Transverse colon (tissue), 4 donors: Measurements from ENCODE around the gene DMD. TPM values are rescaled to one million over a fixed set of nuclear protein-coding genes. Genes with fewer than 3 reads are reported as not detected.
A peak's percentile ranks its signal among the peaks of the same experiment; 100 is the strongest.
"Not testable (repeated sequence)": the region's sequence is repeated elsewhere in the genome, so short reads cannot be mapped to it uniquely, and the experiment has no call there.

Experiments
- DNase-seq: peaks from one replicate; pipeline ENCODE4 v3.0.0-alpha.2; 2019
- H3K27ac ChIP-seq, 4 donors: fragments of 200-600 bp; sonication (generic); 2 replicates each; pipeline ENCODE4 v1.5.1; 2016 to 2018; ENCODE audit warnings: inconsistent platforms in 4 of 4
- H3K27me3 ChIP-seq: fragments of 200-600 bp; sonication (generic); 2 replicates; pipeline ENCODE4 v1.5.1; 2017; ENCODE audit warnings: inconsistent platforms
- H3K36me3 ChIP-seq, 4 donors: fragments of 200-600 bp; sonication (generic); 2 replicates each; pipeline ENCODE4 v1.5.1; 2017 to 2019; ENCODE audit warnings: inconsistent platforms in 4 of 4
- H3K4me1 ChIP-seq, 4 donors: fragments of 200-600 bp; sonication (generic); 2 replicates each; pipeline ENCODE4 v1.5.1; 2017 to 2020; ENCODE audit warnings: inconsistent platforms in 4 of 4
- H3K4me3 ChIP-seq, 4 donors: fragments of 200-600 bp; sonication (generic); 1 replicate in 1 of 4; 2 replicates in 3 of 4; pipeline versions ENCODE4 v1.5.1 to v1.6.1; 2017 to 2019; ENCODE audit warnings: inconsistent platforms in 4 of 4
- H3K9me3 ChIP-seq, 2 donors: fragments of 200-600 bp; sonication (generic); 2 replicates each; pipeline ENCODE4 v1.5.1; 2017 to 2019; ENCODE audit warnings: inconsistent platforms in 2 of 2
- CTCF ChIP-seq, 5 experiments: fragments of 200-600 bp in 3 of 5; fragments of 450-650 bp in 2 of 5; sonication (generic) in 3 of 5; IDR thresholded peaks; 1 replicate in 2 of 5; 2 replicates in 3 of 5; pipeline ENCODE4 v1.5.1; 2016 to 2017; ENCODE audit warnings: antibody characterized with exemption in 5 of 5, inconsistent platforms in 3 of 5, mild to moderate bottlenecking in 2 of 5, moderate library complexity in 1 of 5
- EP300 ChIP-seq: sonication (generic); formaldehyde crosslinking; IDR thresholded peaks from one replicate; pipeline ENCODE4 v1.6.1; 2017; ENCODE audit warnings: antibody characterized with exemption, low read depth
- POLR2A ChIP-seq: fragments of 450-650 bp; IDR thresholded peaks from one replicate; pipeline ENCODE4 v1.6.1; 2016; ENCODE audit warnings: antibody characterized with exemption, mild to moderate bottlenecking, moderate library complexity
- POLR2AphosphoS5 ChIP-seq, 3 donors: sonication (generic); formaldehyde crosslinking; IDR thresholded peaks; one replicate each; pipeline ENCODE4 v1.6.1; 2016; ENCODE audit warnings: antibody characterized with exemption in 3 of 3
- WGBS, 2 donors: methylation state at CpG; one replicate each; pipeline ENCODE4 v1.1.5; 2018; ENCODE audit warnings: low coverage in 1 of 2; 5-methylcytosine and 5-hydroxymethylcytosine counted together
- in situ Hi-C, 4 donors: fragments of 200-750 bp; cut with MboI; loops; one replicate each; pipeline versions ENCODE4 v1.15.0 to v1.15.1; 2017; ENCODE audit warnings: low sequenced_read_pairs in 3 of 4, low pct_ligation_motif_present in 1 of 4, low pct_unique_long_range_greater_than_20kb in 1 of 4
- intact Hi-C: fragments of 100-400 bp; cut with DNase I; formaldehyde crosslinking; loops from one replicate; pipeline ENCODE4 v1.15.1; 2023; ENCODE audit warnings: low total_unique reads
- total RNA-seq, 4 donors: library from RNA; depleted of rRNA; stranded (reverse); fragments of >200 nt; gene quantifications; one replicate each; pipeline ENCODE4 v1.1.0, GENCODE V29; 2016

The DMD gene
- total RNA-seq, 4 donors from 2014 or later = 20.9 to 44.6 (median 32.5) TPM

DNA sequence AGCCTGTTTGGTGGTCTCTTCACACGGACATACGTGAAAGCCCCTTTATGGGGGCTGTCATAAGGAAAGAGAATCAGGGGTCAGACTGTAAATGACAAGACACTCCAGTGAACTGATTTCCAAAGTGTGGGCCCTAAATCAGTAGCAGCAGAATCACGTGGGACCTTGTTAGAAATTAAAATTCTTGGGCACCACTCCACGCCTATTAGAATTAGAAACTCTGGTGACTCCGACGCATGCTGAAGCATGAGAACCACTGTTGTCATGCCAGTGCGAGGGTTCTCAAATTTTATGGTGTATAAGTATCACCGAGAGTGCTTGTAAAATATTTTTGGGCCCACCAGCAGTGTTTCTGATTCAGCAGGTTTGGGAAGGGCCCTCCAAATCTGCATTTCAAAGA lies 672.8 kb downstream of the DMD start:
- TF ChIP-seq POLR2AphosphoS5 (IDR thresholded peaks at IDR 0.05) (no peak), EP300 (no peak), CTCF (IDR thresholded peaks at IDR 0.05) (no peak), POLR2A (no peak)
- DNase-seq = no peak
- Histone ChIP-seq H3K4me3 (no peak overlapping the region), H3K36me3 (no peaks in the 10 kb centered on the region), H3K4me1 (no peaks in the 10 kb centered on the region), H3K9me3 (no peaks in the 10 kb centered on the region), H3K27me3 (no peaks in the 10 kb centered on the region), H3K27ac (no peak overlapping the region)
- WGBS, 2 donors = 81% methylated on average over 8 of the region's 8 CpGs; no CpG with 5 or more reads in 1 of the 2 donors
- intact Hi-C loops = no loop called here
- in situ Hi-C loops = no loop called here

DNA sequence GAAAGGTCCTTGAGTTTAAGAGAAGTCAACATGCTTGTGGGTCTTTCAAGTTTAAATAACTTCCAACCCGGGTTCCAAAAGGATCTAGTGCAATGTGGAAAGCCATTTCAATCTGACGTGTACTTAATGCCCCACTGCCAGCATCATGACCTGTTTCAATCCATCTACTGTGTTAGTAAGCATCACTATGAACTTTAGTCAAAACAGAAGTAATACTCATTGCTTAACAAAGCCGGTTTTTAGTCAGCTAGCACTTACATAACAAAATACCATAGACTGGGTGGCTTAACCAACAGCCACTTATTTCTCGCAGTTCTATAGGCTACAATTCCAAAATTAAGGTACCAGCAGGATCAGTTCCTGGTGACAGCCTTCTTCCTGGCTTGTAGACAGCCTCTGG lies 677.5 kb downstream of the DMD start:
- H3K4me1 ChIP-seq = no peaks in the 10 kb centered on the region
- no peak overlapping the region for H3K4me3 ChIP-seq
- H3K27ac ChIP-seq = no peak overlapping the region
- in situ Hi-C loops = no loop called here
- no peaks in the 10 kb centered on the region for H3K27me3 ChIP-seq
- no peaks in the 10 kb centered on the region for H3K36me3 ChIP-seq
- WGBS, 2 donors = 60% methylated on average over 4 of the region's 4 CpGs; no CpG with 5 or more reads in 1 of the 2 donors
- intact Hi-C loops = no loop called here
- no peak for TF ChIP-seq POLR2AphosphoS5 (IDR thresholded peaks at IDR 0.05)
- no peak for DNase-seq
- no peaks in the 10 kb centered on the region for H3K9me3 ChIP-seq

GRCh38 chrX:32532262-32532661 lies 679.1 kb downstream of the DMD start:
- no peak for DNase-seq
- H3K36me3 ChIP-seq = no peaks in the 10 kb centered on the region
- H3K4me3 ChIP-seq = no peak overlapping the region
- TF ChIP-seq POLR2AphosphoS5 (IDR thresholded peaks at IDR 0.05) (no peak), POLR2A (no peak), EP300 (no peak), CTCF (IDR thresholded peaks at IDR 0.05) (no peak)
- no peaks in the 10 kb centered on the region for H3K9me3 ChIP-seq
- H3K4me1 ChIP-seq = no peaks in the 10 kb centered on the region
- intact Hi-C loops (no loop called here), in situ Hi-C loops (no loop called here)
- 68 to 85% methylated on average over 4 of the region's 4 CpGs for WGBS, 2 donors
- no peaks in the 10 kb centered on the region for H3K27me3 ChIP-seq
- no peak overlapping the region for H3K27ac ChIP-seq

DNA sequence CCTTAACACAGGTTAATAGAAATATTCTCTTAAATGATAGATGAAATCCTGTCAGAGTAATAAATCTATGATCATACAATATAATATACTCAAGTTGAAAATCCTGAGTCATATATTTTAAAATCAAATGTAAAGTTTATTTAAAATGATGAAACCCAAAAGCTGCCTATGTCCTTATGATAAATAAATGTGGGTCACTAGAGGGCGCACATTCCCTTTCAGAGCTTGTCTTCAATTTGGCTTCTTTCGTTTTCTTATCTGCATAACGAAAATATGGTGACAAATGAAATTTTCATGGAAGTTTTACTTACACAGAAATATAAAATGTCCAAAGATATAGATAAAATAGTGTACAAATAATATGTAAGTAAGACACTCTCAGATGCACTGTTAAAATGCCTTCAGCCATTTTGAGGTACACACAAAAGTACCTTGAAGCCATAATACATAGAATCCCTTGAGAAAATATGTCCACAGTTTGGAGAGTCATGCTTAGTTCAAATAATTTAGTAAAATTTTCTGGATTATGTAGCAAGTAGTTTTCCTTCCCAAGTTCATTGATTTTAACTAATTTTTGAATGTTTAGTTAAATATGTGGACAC lies 680.4 kb downstream of the DMD start:
- no peaks in the 10 kb centered on the region for H3K9me3 ChIP-seq
- intact Hi-C loops = no loop called here

GRCh38 chrX:32528451-32528850 lies 682.9 kb downstream of the DMD start:
- H3K27ac ChIP-seq, H3K4me1 ChIP-seq, H3K36me3 ChIP-seq, in situ Hi-C loops, intact Hi-C loops, DNase-seq, H3K9me3 ChIP-seq, H3K27me3 ChIP-seq, H3K4me3 ChIP-seq: not testable (repeated sequence)

More for the DNA sequence above, 680.4 kb downstream of the DMD start:
- Histone ChIP-seq H3K4me1 (no peaks in the 10 kb centered on the region), H3K36me3 (no peaks in the 10 kb centered on the region), H3K4me3 (no peak overlapping the region), H3K27me3 (no peaks in the 10 kb centered on the region), H3K27ac (no peak overlapping the region)
- peak in 3 of 5 experiments; percentile 33 to 57 (median 34) for TF ChIP-seq CTCF (IDR thresholded peaks at IDR 0.05)
- TF ChIP-seq EP300 = no peak
- 0 to 2% methylated on average over 2 to 3 of the region's 3 CpGs for whole genome bisulfite sequencing, 2 donors
- peak; percentile 9 for DNase-seq
- in situ Hi-C loops = no loop called here
